Transverse colon (tissue), 4 donors: Measurements from ENCODE around the gene CD7. TPM values are rescaled to one million over a fixed set of nuclear protein-coding genes. Genes with fewer than 3 reads are reported as not detected.
A peak's percentile ranks its signal among the peaks of the same experiment; 100 is the strongest.

Source experiments
- DNase-seq: peaks from one replicate; pipeline ENCODE4 v3.0.0-alpha.2; 2019
- H3K27ac ChIP-seq, 4 donors: fragments of 200-600 bp; sonication (generic); 2 replicates each; pipeline ENCODE4 v1.5.1; 2016 to 2018; ENCODE audit warnings: inconsistent platforms in 4 of 4
- H3K27me3 ChIP-seq: fragments of 200-600 bp; sonication (generic); 2 replicates; pipeline ENCODE4 v1.5.1; 2017; ENCODE audit warnings: inconsistent platforms
- H3K36me3 ChIP-seq, 4 donors: fragments of 200-600 bp; sonication (generic); 2 replicates each; pipeline ENCODE4 v1.5.1; 2017 to 2019; ENCODE audit warnings: inconsistent platforms in 4 of 4
- H3K4me1 ChIP-seq, 4 donors: fragments of 200-600 bp; sonication (generic); 2 replicates each; pipeline ENCODE4 v1.5.1; 2017 to 2020; ENCODE audit warnings: inconsistent platforms in 4 of 4
- H3K4me3 ChIP-seq, 4 donors: fragments of 200-600 bp; sonication (generic); 1 replicate in 1 of 4; 2 replicates in 3 of 4; pipeline versions ENCODE4 v1.5.1 to v1.6.1; 2017 to 2019; ENCODE audit warnings: inconsistent platforms in 4 of 4
- H3K9me3 ChIP-seq, 2 donors: fragments of 200-600 bp; sonication (generic); 2 replicates each; pipeline ENCODE4 v1.5.1; 2017 to 2019; ENCODE audit warnings: inconsistent platforms in 2 of 2
- CTCF ChIP-seq, 5 experiments: fragments of 200-600 bp in 3 of 5; fragments of 450-650 bp in 2 of 5; sonication (generic) in 3 of 5; IDR thresholded peaks; 1 replicate in 2 of 5; 2 replicates in 3 of 5; pipeline ENCODE4 v1.5.1; 2016 to 2017; ENCODE audit warnings: antibody characterized with exemption in 5 of 5, inconsistent platforms in 3 of 5, mild to moderate bottlenecking in 2 of 5, moderate library complexity in 1 of 5
- EP300 ChIP-seq: sonication (generic); formaldehyde crosslinking; IDR thresholded peaks from one replicate; pipeline ENCODE4 v1.6.1; 2017; ENCODE audit warnings: antibody characterized with exemption, low read depth
- POLR2A ChIP-seq: fragments of 450-650 bp; IDR thresholded peaks from one replicate; pipeline ENCODE4 v1.6.1; 2016; ENCODE audit warnings: antibody characterized with exemption, mild to moderate bottlenecking, moderate library complexity
- POLR2AphosphoS5 ChIP-seq, 3 donors: sonication (generic); formaldehyde crosslinking; IDR thresholded peaks; one replicate each; pipeline ENCODE4 v1.6.1; 2016; ENCODE audit warnings: antibody characterized with exemption in 3 of 3
- WGBS, 2 donors: methylation state at CpG; one replicate each; pipeline ENCODE4 v1.1.5; 2018; ENCODE audit warnings: low coverage in 1 of 2; 5-methylcytosine and 5-hydroxymethylcytosine counted together
- in situ Hi-C, 4 donors: fragments of 200-750 bp; cut with MboI; loops; one replicate each; pipeline versions ENCODE4 v1.15.0 to v1.15.1; 2017; ENCODE audit warnings: low sequenced_read_pairs in 3 of 4, low pct_ligation_motif_present in 1 of 4, low pct_unique_long_range_greater_than_20kb in 1 of 4
- intact Hi-C: fragments of 100-400 bp; cut with DNase I; formaldehyde crosslinking; loops from one replicate; pipeline ENCODE4 v1.15.1; 2023; ENCODE audit warnings: low total_unique reads
- total RNA-seq, 4 donors: library from RNA; depleted of rRNA; stranded (reverse); fragments of >200 nt; gene quantifications; one replicate each; pipeline ENCODE4 v1.1.0, GENCODE V29; 2016

Gene CD7
- total RNA-seq, 4 donors from 2014 or later, result 6.1 to 9.7 (median 7.4) TPM

DNA sequence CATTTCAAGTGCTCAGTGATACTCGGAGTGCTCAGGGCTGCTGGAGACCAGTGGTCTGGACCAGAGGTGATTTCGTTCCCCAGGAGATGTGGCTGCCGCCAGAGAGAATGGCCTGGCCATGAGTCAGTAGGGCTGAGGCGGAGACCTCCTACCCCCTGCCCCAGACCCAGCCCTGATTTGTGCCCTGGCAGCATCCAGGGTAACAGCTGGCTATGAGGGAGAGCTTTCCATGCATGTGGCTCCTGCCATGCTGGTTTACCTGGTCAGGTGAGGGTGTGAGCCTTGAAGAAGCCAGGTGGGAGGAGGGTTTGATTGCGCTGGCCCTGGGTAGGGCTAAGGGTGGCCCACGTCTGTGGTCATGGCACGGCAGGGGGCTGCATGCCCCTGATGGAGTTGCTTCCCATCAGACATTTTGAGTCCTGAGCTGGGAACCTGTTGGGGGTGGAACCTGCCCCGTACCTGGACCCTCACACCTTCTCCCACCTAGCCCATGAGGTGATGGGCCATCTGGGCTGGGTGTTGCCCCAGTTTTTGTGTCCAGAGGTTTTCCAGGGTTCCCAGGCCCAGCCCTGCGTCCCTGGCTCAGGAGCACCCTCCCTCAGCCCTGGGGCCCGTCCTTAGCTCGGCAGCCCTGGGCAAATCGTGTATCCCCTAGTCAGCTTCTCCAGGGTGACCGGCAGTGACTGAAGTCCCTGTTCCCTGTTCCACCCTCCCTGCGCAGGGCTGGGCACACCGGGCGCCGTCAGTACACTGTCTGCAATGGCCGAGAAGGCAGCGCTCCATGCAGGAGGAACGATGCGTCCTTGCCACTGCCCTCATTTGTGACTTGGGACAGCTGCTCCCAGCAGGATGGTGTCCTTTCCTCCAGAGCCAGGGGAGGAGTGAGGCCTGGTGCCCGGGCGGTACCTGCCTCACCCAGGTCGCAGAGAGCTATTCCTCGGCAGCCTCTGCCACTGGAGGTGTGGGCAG, 34.9 kb downstream of the CD7 start:
- Histone ChIP-seq H3K9me3 (no peaks in the 10 kb centered on the region), H3K4me1 (peaks cover 0 to 29% (median 17%) of the 10 kb centered on the region in 4 donors), H3K36me3 (no peaks in the 10 kb centered on the region), H3K27me3 (no peaks in the 10 kb centered on the region), H3K4me3 (no peak overlapping the region), H3K27ac (peak overlapping the region in 1 of 4 donors; percentile 1)
- TF ChIP-seq POLR2A, result no peak
- TF ChIP-seq POLR2AphosphoS5 (IDR thresholded peaks at IDR 0.05), result no peak
- no peak for TF ChIP-seq EP300
- no peak for TF ChIP-seq CTCF (IDR thresholded peaks at IDR 0.05)
- 20 to 80% methylated on average over 1 to 25 of the region's 25 CpGs for WGBS, 2 donors
- in situ Hi-C loops, result no loop called here
- intact Hi-C loops, result no loop called here
- DNase-seq, result no peak

DNA sequence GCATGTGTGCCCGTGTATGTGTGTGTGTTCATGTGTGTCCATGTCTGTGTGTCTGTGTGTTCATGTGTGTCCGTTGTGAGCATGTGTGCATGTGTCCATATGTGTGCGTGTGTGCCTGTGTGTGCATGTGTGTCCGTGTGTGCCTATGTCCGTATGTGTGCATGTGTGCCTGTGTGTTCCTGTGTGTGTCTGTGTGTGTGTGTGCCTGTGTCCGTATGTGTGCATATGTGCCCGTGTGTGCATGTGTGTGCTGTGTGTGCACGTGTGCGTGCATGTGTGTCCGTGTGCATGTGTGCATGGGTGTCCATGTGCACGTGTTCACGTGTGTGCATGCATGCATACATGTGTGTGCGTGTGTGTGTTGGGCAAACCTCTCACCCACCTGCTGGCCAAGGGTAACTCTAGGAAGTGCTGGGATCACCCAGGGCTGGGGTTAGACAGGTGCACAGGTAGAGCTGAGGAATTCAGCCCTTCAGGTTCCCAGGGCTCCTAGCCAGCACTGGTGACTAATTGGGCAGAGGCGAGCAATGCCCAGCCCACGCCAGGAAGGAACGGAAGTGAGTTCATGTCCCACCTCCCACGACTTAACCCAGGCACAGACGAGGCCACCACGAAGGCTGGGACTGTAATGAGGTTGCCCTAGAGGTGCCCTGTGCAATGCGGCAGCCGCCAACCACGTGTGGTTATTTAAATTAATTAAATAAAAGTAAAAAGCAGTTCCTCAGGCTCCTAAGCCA, 35.7 kb downstream of the CD7 start:
- 33 to 73% methylated on average over 3 to 21 of the region's 22 CpGs for WGBS, 2 donors
- intact Hi-C loops, result no loop called here
- no peak overlapping the region for H3K27ac ChIP-seq

DNA sequence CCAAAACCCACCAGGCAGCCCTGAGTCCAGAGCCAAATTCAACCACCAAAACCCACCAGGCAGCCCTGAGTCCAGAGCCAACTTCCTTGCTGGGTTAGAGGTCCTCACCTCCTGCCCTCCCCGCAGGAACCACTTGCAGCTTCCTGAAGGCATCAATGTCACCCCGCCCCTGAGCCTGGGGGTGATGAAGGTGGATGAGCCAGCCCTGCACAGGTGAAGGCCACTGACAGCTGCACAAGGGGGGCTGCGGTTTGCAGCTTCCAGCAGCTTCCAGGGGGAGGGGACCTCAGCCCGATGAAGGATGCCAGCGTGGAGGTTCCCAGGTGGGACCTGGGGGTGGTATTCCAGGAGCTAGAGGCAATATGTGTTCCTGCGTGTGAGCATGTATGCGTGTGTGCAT, 36.3 kb downstream of the CD7 start:
- Histone ChIP-seq H3K9me3 (no peaks in the 10 kb centered on the region), H3K27me3 (no peaks in the 10 kb centered on the region), H3K4me3 (no peak overlapping the region), H3K36me3 (no peaks in the 10 kb centered on the region), H3K27ac (no peak overlapping the region), H3K4me1 (peaks cover 0 to 21% (median 12%) of the 10 kb centered on the region in 4 donors)
- TF ChIP-seq EP300 (no peak), CTCF (IDR thresholded peaks at IDR 0.05) (no peak), POLR2A (no peak), POLR2AphosphoS5 (IDR thresholded peaks at IDR 0.05) (no peak)
- intact Hi-C loops, result no loop called here
- no peak for DNase-seq
- in situ Hi-C loops, result no loop called here
- 75% methylated on average over 7 of the region's 7 CpGs; no CpG with 5 or more reads in 1 of the 2 donors for WGBS, 2 donors

More for the DNA sequence above, 35.7 kb downstream of the CD7 start:
- Histone ChIP-seq H3K9me3 (no peaks in the 10 kb centered on the region), H3K36me3 (no peaks in the 10 kb centered on the region), H3K4me3 (no peak overlapping the region), H3K27me3 (no peaks in the 10 kb centered on the region), H3K4me1 (peaks cover 0 to 21% (median 12%) of the 10 kb centered on the region in 4 donors)
- peak; percentile 51 for DNase-seq
- in situ Hi-C loops, result no loop called here
- no peak for TF ChIP-seq POLR2AphosphoS5 (IDR thresholded peaks at IDR 0.05)
- no peak for TF ChIP-seq CTCF (IDR thresholded peaks at IDR 0.05)
- TF ChIP-seq POLR2A, result no peak
- no peak for TF ChIP-seq EP300

- H3K27ac ChIP-seq, result no peak overlapping the region
- no peak for TF ChIP-seq CTCF (IDR thresholded peaks at IDR 0.05)
- TF ChIP-seq POLR2AphosphoS5 (IDR thresholded peaks at IDR 0.05), result no peak
- no peak for TF ChIP-seq POLR2A
- no peak for TF ChIP-seq EP300
- H3K27me3 ChIP-seq, result no peaks in the 10 kb centered on the region
- DNase-seq, result no peak
- WGBS, 2 donors, result 90 to 94% methylated on average over 7 to 8 of the region's 8 CpGs
- intact Hi-C loops, result no loop called here
- H3K4me3 ChIP-seq, result no peak overlapping the region
- no peaks in the 10 kb centered on the region for H3K9me3 ChIP-seq
- peaks cover 0 to 21% (median 12%) of the 10 kb centered on the region in 4 donors for H3K4me1 ChIP-seq
- no peaks in the 10 kb centered on the region for H3K36me3 ChIP-seq
- in situ Hi-C loops, result no loop called here
Measured at GRCh38 chr17:82280537-82280936, 36.9 kb downstream of the CD7 start.
